HG02943 (cell line): ENCODE results near the gene PLB1.
"Not testable (repeated sequence)": the region's sequence is repeated elsewhere in the genome, so short reads cannot be mapped to it uniquely, and the experiment has no call there.

Source experiments
- ATAC-seq: cut with Tn5 transposase; IDR thresholded peaks from one replicate; pipeline ENCODE4 v1.9.1; 2021; ENCODE audit warnings: mild to moderate bottlenecking, low read depth, moderate library complexity; ENCODE audit not compliant: unreplicated experiment

PLB1 gene

DNA sequence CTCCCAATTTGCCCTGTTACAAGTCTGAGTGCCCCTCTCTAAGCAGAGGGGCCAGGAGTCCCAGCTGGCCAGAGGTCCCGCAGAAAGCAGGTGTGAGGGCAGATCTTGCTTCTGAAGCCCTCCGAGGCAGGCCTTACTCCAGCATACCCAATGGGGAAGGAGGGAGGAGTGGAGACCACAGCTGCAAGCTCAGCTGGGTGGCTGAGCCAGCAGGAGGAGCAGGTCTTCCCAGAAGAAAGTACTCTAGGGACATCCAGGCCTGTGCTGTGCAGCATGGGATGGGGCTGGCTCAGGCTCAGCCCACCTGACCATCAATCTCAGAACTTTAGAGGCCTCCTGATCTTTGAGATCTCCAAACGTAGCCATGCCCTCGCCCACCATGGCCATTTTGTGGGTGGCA, 31.3 kb downstream of the PLB1 start:
- ATAC-seq: no peak

DNA sequence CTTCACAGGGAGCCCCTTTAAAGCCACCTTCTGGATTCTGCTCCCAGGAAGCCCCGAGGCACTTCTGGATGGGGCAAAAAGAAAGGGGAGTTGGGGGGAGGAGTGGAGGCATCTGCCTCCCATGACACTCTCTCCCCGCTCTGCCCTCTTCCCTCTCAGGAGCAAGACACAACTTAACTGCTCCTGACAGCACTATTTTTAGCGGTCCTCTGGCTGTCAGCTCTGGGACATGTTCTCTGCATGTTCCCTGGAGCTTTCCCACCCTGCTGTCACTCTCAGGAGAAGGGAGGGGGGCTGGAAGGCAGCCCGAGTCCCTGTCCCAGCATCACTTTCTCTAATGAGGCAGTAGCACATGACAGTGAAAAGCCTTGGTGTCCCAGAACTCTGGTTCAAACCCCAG, 32.3 kb downstream of the PLB1 start:
- no peak for ATAC-seq

DNA sequence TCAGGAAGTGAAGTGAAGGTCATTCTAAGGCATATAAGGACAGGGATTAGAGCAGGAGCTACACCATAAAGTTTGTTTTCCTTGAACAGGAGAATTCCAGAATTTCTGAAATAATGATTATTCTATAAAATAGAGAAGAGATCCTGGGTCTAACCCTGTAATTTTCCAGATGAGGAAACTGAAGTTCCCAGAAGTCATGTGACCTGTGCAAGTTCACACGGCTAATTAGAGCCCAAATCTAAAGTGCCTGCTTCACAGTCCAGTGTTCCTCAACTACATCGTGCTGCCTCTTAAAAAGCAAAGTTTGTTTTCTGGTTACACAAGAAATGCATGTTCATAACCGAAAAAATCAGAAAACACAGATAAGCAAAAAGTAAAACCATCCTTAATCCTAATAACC, 34.9 kb downstream of the PLB1 start:
- ATAC-seq: no peak

DNA sequence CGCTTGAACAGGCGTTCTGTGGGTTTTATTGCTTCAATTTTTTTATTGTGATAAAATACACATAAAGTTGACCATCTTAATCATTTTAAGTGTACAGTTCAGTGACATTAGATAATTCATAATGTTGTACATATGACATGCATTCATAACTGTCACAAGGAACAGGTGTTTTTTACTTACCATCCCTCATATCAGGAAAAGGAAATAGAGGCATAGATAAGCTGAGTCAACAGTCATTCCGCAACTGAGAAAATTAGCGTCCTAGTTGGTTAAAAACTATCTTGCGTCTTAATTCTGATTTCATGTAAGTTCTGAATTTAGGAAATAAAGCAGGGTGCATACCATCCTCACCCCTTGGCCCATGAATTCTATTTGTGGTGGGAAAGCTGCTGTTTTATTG, 36.5 kb downstream of the PLB1 start:
- no peak for ATAC-seq

DNA sequence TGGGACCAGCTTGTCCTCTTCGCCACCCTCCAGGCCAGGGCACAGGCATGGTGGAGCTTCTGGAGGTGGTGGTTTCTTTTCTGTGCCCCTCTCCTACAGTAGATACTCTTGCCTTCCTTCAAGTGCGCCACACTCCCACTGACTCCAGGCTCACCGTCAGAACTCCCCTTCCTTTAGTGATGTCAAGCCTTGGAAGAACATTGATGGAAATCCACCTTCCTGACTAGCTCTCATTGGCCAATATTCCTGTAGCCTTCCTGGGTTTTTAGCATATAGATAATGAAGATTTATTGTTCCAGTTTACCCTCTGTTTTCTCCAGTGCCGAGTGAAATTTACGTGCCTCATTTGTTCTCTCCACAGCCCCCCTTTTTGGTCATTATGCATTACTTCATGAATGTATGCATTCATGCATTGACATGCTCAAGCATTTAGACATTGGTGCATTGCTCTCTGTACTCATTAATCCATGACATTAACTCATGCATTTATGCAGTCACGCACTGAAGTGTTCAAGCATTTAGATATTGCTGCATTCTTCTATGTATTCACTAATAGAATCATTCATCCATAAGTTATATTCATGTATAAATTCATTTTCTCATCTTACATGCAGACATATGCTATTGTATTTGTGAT, 37.3 kb downstream of the PLB1 start:
- ATAC-seq: no peak

DNA sequence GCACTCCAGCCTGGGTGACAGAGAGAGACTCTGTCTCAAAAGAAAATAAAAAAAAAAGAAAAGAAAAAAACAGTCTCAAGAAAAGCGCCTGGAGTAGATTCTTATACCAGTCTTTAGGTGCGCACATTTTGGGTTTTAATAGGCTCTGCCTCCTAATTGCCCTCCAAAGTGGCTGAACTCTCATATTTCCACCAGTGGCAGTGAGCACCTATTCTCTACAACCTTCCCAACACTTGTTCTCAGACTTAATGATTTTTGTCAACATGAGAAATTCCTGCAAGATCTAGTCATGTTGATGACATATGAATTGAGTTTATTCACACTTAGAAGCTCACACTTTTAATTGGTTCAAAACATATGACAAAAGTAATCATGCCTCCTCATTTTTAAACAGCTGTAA, 39.0 kb downstream of the PLB1 start:
- ATAC-seq: no peak

DNA sequence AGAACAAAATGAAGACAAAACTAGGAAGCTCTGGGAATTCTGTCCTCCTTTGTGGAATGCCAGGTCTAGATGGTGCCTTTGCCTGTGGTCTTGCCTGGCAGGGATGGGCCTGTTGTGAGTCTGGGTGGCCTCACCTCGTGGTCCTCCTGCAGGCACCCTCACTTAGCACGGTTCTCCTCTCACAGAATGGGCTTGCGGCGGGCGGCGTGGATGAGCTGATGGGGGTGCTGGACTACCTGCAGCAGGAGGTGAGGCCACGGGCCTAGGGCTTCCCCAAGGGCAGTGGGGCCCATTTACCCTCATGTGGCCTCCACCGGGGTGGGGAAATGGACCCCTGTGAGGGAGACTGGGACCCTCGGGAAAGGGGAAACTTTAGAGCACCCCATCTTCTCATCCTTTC, 42.3 kb downstream of the PLB1 start:
- no peak for ATAC-seq

DNA sequence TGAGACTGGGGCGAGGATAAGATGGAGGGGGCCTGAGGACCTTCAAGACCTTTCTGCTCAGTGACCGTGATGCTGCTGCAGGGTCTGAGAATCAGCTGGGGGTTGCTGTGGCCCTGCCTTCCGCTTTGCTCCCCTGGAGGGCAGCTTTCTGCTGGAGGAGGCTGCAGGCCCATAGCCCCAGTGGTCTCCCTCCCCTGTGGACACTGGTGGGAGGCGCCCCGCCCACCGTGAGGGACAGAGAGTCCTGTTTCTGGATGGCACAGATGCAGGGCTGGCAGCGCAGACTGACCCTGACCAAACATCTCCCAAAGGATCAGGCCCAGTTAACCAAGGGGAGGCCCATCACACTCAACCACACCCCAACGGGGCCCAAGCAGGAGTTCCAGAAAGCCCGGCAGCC, 42.8 kb downstream of the PLB1 start:
- ATAC-seq: no peak

DNA sequence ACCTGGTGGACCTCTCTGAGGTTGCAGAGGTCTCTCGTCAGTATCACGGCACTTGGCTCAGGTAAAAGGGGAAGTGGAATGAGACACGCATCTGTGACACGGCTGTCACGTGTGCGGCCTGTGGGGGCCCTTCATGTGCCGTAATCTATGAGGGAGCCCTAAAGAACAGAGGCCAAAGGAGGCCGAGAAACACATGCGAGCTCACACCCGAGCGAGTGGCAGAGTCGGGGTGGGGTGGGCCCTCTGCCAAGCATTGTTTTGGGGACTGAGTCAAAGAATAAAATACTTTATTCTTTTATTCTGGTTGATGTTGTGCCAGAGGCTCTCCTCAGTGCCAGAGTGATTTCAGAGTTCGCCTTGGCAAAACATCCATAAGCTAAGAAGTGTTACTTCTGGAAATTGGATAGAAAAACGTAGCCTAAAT, 43.3 kb downstream of the PLB1 start:
- no peak for ATAC-seq

DNA sequence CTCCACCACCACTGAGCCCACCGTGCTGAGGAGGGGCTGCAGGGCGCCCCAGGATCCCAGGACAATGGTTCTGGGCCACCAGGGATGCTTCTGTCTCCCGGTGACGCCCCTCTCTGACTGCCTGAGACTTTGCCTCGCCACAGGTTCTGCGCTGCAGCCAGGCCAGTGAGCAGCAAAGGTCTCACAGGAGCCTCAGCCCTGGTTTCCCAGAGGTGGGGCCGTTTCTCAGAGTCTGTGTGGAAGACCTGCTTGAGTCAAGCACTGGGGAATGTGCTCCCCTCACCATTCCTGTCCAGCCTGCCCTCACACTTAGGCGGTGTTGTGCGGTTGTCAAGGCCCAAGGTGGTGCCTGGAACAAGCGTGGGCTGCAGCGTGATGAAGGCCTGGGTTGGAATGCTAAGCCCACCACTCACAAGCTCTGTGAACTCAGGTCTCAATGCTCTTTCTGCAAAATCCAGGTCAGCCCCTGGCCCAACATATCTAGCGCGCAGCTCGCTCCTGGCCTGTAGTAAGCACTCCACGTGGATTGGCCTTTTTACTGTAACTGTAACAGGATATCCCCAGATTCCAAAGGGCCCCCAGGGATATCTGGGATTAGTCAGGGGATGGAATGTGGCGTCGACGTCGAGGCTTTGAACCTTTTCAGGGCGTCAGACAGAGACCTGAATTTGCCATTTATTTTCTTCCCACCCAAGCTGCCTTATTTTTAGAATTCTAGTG, 47.6 kb downstream of the PLB1 start:
- ATAC-seq: no peak

DNA sequence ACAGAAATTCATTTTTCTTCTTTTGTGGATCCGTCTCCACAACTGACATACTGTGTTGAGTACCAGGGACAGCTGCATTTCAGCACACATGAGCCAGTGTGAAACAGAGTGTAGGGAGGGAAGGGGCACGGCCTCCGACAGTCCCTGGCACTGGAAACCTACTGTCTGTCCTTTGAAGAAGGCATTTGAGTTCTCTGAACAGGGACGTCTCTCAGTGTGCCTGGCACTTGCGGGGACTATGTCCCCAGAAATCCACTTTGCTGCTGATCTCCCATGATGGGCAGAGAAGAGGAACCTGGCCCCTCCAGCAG, 48.1 kb downstream of the PLB1 start:
- ATAC-seq: no peak

DNA sequence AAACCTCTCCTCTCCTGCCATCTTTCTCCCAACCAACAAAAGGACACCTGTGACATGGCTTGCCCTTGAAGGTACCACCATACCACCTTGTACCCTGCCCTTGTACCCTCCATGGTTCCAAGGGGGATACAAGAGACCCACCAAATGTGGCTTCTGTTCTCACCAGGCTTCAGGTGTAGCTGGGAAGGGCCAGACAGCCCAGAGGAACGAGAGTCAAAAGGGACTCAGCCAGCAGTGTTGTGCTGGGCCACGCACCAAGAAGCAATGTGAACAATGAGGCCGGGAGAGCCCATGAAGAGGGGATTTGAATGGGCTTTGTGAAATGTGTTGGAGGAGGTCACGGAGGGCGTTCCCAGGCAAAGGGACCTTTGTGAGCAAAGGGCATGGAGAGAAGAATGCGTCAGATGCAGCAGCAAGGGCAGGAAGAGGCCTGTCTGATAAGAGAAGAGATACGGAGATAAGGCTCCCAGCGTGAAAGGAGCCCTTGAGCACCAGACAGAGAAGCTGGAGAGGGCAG, 48.6 kb downstream of the PLB1 start:
- no peak for ATAC-seq

DNA sequence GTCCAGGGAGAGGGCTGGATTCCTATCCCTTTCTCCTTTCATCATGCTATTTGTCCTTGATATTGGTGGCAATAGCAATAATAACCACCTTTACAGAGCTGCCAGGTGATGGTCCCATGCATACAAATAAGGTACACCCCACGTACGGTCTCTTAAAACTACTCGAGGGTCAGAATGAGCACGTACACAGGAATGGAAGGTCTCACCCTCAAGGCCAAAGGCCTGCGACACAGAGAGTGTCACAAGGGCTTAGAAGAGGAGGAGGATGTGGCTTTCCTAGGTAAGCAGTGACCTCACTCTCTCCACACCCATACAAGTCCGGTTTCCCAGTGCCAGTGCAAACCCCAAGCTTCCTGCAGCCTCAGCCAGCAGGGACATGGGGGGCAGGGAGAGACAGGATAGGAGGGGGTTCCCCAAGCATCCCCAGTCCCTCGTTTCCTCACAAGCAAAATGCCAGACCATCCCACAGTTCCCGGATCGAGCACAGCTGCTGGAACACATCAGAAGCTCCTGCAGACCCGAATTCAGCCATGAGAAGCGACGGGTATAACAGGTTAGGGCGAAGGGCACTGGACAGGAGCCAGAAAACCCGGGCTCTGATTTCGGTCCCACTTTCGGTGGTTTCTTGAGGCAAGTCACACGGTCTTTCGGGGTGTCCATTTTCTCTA, 49.2 kb downstream of the PLB1 start:
- ATAC-seq: no peak

DNA sequence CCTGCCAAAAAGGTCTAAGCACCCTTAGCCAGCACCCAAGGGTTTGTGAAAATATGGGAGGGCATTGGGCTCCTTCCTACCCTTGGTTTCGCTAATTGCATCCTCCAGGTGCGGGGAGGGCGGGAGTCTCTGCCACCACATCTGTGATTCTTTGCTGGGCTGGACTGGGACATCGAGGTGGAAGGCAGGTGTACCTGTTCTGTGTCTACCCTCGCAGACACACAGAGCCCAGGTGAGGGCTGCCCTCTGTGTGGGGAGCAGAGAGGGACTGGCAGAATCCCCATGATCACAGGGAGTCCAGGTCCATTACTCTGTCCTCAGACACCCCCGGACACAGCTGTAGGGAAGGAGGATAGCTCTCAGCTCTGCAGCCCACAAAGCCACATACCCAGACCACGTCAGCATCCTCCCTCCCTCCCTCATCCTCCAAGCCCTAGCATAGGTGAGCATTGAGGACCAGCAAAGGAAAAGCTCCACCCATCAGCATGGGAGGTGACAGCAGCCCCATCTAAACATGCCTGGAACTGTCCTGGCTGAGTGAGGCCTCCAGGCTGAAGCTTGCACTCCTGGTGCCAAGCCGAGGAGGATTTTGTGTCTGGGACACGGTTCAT, 49.8 kb downstream of the PLB1 start:
- ATAC-seq: no peak

DNA sequence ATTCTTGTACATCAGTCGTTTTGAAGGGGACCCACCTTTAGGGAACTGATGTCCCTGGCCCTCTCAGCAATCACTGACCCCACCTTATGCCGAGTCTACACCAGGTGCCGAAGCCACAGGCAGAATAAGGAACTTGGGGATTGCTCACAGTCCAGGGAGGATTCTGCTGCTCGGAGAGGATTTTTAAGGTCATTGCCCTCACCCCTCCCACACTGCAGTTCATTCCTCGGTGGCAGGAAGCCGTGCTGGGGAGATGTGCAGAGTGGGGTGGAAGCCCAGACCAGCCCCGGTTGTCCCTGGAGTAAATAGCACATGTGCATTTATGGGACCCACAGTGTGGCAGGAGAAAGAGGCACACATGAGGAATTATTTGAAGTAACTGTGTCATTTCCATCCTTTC, 50.4 kb downstream of the PLB1 start:
- ATAC-seq: no peak

DNA sequence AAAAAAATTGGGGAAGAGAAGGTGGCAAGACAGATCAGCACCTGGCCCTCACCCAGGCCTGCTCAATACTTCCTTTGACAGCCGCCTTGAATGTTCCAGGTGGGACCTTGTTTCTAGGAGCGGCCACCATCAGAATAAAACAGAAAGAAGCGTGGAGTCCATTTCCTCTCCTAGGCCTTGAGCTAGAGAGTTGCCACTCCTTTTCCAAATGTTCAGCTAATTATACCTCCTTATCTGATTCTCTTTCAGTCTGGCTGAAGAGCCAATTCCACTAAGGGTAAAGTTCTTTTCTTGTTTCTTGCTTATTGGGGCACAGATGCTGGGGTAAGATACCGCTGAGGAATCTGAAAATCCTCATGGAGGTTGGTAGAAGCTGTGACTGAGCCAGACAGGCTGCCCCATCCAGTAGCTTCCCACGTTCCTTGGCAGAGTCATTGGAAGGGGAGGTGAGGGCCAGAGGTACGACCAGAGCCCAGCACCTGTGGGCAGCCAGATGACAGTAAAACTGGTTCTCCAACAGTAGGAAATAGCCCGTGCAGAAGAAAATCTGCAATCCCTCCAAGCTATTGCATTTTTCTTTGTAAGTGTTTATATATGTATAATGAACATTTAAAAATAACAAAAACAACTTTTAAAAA, 51.5 kb downstream of the PLB1 start:
- ATAC-seq: no peak

DNA sequence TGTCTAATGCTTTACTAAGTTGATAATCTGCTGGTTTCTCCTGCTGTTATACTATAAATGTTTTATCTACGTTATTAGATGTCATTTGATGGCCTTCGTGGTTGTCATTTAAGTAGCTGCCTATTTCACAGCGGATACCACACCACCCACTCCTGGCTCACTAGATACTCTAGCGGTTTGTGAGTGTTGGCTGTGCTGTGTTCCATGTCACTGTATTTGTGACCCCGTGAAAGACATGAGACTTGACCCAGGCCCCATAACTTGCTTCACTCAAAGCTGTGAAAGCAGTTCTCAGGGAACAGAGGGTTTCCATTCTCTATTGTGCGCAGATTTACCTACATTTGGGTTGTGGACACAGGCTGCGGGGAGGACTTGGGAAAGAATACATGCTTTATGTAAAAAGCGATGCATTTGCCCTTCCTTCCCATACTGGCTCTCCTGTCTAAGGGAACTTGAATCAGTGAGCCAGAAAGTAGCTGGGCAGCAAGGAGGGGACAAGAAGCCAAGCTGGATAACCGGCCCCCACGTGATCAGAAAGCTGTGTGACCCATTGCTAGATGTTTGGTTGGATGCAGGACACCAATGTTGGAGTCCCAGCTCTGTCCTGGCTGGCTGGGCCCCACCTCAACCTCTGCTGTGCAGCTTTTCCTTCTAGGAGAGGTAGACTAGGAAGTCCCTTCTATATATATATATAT, 52.2 kb downstream of the PLB1 start:
- ATAC-seq: no peak

DNA sequence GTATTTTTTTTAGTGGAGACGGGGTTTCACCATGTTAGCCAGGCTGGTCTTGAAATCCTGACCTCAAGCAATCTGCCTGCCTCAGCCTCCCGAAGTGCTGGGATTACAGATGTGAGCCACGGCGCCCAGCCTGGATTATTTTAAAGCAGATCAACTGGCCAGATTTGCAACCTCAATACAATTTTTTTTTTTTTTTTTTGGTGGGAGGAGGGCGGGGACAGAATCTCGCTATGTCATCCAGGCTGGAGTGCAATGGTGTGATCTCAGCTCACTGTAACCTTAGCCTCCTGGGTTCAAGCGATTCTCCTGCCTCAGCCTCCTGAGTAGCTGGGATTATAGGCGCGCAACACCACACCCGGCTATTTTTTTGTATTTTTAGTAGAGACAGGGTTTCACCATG, 54.5 kb downstream of the PLB1 start:
- ATAC-seq: not testable (repeated sequence)

DNA sequence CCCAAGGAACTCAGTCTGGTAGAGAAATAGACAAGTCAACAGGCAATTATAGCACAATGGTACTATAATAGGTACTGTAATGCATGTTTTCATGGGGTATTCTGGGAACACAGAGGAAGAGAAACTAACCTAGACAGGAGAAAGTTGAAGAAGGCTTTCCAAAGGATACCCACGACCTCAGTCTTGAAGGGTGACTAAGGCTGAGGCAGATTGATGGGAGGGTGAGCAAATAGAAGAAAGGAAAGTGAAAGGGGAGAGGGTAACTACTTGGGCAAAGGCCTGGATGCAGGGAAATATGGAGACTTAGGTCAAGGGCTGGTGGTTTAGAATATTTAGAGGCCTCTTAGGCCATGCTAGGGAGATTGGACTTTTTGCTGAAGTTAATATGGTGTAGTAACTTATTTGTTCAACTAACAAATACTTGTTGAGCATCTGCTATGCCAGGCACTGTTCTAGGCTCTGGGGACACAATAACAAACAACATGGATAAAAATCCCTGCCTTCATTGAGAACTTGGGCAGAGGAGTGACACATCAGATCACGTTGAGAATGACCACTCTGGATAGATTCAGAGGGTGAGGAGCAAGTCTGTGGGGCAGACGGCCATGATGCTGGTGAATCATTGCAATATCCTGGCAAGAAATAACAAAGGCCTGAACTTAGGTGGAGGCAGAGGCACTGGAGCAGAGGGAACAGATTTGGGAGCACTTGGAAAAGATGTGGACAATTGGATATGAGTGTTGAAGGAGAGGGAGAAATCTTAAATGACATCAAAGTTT, 56.4 kb downstream of the PLB1 start:
- ATAC-seq: no peak

DNA sequence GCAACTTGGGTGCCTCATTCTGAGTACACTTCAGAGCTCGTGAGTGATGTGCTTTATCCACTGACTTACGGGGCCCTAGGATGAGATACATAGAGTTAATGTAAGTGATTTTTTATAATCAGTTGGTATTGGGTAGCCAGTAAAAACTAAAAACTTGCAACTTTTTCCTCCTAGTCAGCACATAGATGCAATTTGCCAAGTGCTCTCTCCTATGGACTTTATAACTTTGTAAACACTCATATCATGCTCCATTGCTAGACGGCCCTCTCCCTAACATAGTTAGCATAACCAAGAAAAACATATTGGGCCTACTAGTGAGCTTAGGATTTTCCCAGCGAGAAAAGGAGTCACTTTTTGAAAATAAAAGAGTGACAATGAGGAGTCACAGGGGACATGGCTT, 60.4 kb downstream of the PLB1 start:
- no peak for ATAC-seq
